HG03039 (cell line): Measurements from ENCODE around the gene ZNF692.
"Not testable (repeated sequence)": the region's sequence is repeated elsewhere in the genome, so short reads cannot be mapped to it uniquely, and the experiment has no call there.

ENCODE experiments used
- ATAC-seq: cut with Tn5 transposase; IDR thresholded peaks from one replicate; pipeline ENCODE4 v1.9.1; 2021; ENCODE audit warnings: mild to moderate bottlenecking, moderate library complexity; ENCODE audit not compliant: unreplicated experiment

ZNF692 gene

GRCh38 chr1:248811514-248812490 lies 47.1 kb downstream of the ZNF692 start:
- ATAC-seq = no peak

GRCh38 chr1:248810727-248811513 lies 48.0 kb downstream of the ZNF692 start:
- no peak for ATAC-seq

- no peak for ATAC-seq
These were observed 48.7 kb downstream of the ZNF692 start for GRCh38 chr1:248810000-248810726.

- no peak for ATAC-seq
These were observed 50.0 kb downstream of the ZNF692 start for GRCh38 chr1:248808876-248809275.

- ATAC-seq = peak; percentile 50
These were observed 51.7 kb downstream of the ZNF692 start for GRCh38 chr1:248807067-248807737.

GRCh38 chr1:248805876-248806275 lies 53.0 kb downstream of the ZNF692 start:
- no peak for ATAC-seq

- ATAC-seq = peak; percentile 84
These were observed 53.9 kb downstream of the ZNF692 start for GRCh38 chr1:248804771-248805681.

- ATAC-seq = not testable (repeated sequence)
These were observed 55.4 kb downstream of the ZNF692 start for GRCh38 chr1:248803501-248803900.

- ATAC-seq = no peak
These were observed 56.4 kb downstream of the ZNF692 start for GRCh38 chr1:248802454-248802853.

- no peak for ATAC-seq
These were observed 58.4 kb downstream of the ZNF692 start for GRCh38 chr1:248800459-248800858.
